GM21786 (cell line): ENCODE measurements around the gene OR2T10.
"Not testable (repeated sequence)": the region's sequence is repeated elsewhere in the genome, so short reads cannot be mapped to it uniquely, and the experiment has no call there.

Source experiments
- ATAC-seq: cut with Tn5 transposase; IDR thresholded peaks from one replicate; pipeline ENCODE4 v1.9.1; 2021; ENCODE audit not compliant: unreplicated experiment

The OR2T10 gene

DNA sequence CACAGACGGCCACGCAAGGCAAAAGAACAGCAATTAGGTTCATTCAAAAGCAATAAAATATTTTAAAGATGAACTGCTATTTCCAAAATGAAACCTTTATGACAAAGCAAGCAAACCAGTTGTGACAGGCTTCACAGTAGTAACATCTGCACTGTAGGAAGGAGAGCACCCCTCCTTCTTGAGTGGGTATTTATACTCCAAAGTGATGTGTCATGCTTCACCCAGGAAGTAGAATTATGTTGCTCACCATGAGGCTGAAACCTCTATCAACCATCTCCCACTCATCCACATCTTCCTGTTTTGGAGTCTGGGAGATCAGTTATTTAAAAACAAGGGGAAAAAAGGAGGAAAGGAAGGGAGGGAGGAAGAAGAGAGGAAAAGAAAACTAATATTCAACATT lies 885 bp downstream of the OR2T10 start:
- ATAC-seq = no peak

- no peak for ATAC-seq
Observed at GRCh38 chr1:248593226-248593625, 4.3 kb downstream of the OR2T10 start.

- ATAC-seq = no peak
Observed at GRCh38 chr1:248592655-248593054, 4.8 kb downstream of the OR2T10 start.

DNA sequence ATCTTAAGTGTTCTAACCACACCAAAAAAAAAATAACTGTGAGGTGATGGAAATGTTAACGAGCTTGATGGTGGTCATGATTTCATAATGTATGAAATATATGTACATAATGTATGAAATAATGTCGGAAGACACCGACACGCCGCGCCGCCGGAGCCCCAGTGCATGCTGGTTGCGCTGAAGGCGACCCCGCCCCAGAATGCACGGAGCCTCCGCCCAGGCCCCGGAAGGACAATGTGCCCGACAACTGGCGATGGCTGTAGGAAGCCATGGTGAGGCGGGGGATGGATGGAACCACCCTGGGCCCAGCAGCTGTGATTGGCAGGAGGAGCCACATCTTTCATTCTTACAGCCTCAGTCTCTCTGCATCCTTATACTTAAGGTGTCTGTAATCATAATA lies 7.4 kb downstream of the OR2T10 start:
- ATAC-seq = no peak

GRCh38 chr1:248589334-248589733 lies 8.2 kb downstream of the OR2T10 start:
- peak; percentile 77 for ATAC-seq

GRCh38 chr1:248585266-248585665 lies 12.2 kb downstream of the OR2T10 start:
- ATAC-seq = no peak

GRCh38 chr1:248576260-248576980 lies 21.1 kb downstream of the OR2T10 start:
- no peak for ATAC-seq

GRCh38 chr1:248574657-248575056 lies 22.8 kb downstream of the OR2T10 start, which contains the start of gene OR2T34:
Gene OR2T34 (minus strand): TSS chr1:248574757. CDS start chr1:248574757, 0 bp downstream.
- not testable (repeated sequence) for ATAC-seq

- ATAC-seq = not testable (repeated sequence)
Observed at GRCh38 chr1:248573856-248574255, 23.6 kb downstream of the OR2T10 start.

- peak; percentile 43 for ATAC-seq
Observed at GRCh38 chr1:248572049-248572448, 25.5 kb downstream of the OR2T10 start.

GRCh38 chr1:248570811-248571210 lies 26.7 kb downstream of the OR2T10 start:
- ATAC-seq = not testable (repeated sequence)

GRCh38 chr1:248569049-248569448 lies 28.5 kb downstream of the OR2T10 start:
- ATAC-seq = not testable (repeated sequence)

- peak; percentile 68 for ATAC-seq
Observed at GRCh38 chr1:248565530-248566373, 31.7 kb downstream of the OR2T10 start.

DNA sequence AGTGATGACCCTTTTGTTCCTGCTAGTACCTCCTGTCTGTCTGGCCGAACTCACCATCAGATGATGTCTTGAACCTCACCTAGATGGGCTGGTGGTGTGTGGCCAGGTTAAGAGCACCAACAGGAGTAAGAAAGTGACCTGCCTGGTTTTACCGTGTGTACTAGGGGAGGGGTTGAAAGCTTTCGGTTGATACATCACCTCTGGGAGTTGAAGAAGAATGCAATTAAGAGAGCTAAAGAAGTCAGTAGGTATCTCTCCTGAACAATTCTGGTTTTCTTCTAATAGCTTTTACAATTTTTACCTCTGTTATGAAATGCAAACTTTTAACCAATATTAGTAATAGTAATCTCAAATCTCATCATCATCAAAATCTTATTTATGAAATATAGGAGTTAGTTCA lies 34.8 kb downstream of the OR2T10 start, which contains the start of gene OR2T29:
Gene OR2T29, minus strand, starts transcription at position 101 of the 400 bp plus-strand sequence. CDS start 3,281 bp downstream, outside the sequence.
- not testable (repeated sequence) for ATAC-seq

GRCh38 chr1:248551027-248551426 lies 46.5 kb downstream of the OR2T10 start:
- not testable (repeated sequence) for ATAC-seq

DNA sequence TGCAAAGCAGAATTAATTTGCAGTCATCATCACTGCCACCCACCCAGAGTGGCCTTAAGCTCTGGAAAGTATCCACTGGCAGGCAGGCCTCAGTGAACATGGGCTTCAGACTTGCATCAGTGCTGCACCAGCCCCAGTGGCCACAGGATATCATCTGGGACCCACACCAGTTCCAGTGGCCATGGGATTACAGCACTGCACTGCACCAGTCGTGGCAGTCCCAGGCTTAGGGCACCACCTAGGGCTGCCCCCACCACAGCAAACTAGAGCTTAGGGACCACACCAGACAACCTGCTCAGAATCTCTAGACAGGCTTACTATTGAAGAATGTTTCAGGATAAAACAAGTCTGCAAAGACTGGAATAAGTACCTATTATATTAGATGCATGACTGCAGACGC lies 50.1 kb downstream of the OR2T10 start:
- ATAC-seq = not testable (repeated sequence)
